Neuronal stem cell (in vitro differentiated cells): ENCODE results near the gene MGST2.
A peak's percentile ranks its signal among the peaks of the same experiment; 100 is the strongest.

Source experiments
- DNase-seq: peaks from one replicate; pipeline ENCODE4 v3.0.0-alpha.2; 2013; ENCODE audit warnings: low spot score
- H2AFZ ChIP-seq: one replicate; pipeline ENCODE4 v1.6.1; 2013; ENCODE audit warnings: mild to moderate bottlenecking, low read length, inconsistent platforms
- H2AK5ac ChIP-seq: 2 replicates; pipeline ENCODE4 v1.6.1; 2013; ENCODE audit warnings: low read depth, mild to moderate bottlenecking, inconsistent platforms, low read length, moderate library complexity, mixed read lengths
- H2BK120ac ChIP-seq: 2 replicates; pipeline ENCODE4 v1.6.1; 2013; ENCODE audit warnings: low read depth, mild to moderate bottlenecking, inconsistent platforms, low read length, moderate library complexity, mixed read lengths
- H2BK12ac ChIP-seq: one replicate; pipeline ENCODE4 v1.6.1; 2013; ENCODE audit warnings: low read length, inconsistent platforms
- H2BK15ac ChIP-seq: 2 replicates; pipeline ENCODE4 v1.6.1; 2013; ENCODE audit warnings: mild to moderate bottlenecking, low read length, inconsistent platforms, mixed read lengths
- H2BK5ac ChIP-seq: one replicate; pipeline ENCODE4 v1.6.1; 2013; ENCODE audit warnings: inconsistent platforms, mild to moderate bottlenecking, low read length, moderate library complexity
- H3K14ac ChIP-seq: one replicate; pipeline ENCODE4 v1.6.1; 2013; ENCODE audit warnings: low read length, inconsistent platforms
- H3K18ac ChIP-seq: 2 replicates; pipeline ENCODE4 v1.6.1; 2013; ENCODE audit warnings: low read length, inconsistent platforms
- H3K23ac ChIP-seq: 2 replicates; pipeline ENCODE4 v1.6.1; 2013; ENCODE audit warnings: low read depth, mild to moderate bottlenecking, mixed read lengths, low read length, inconsistent platforms; ENCODE audit not compliant: poor library complexity
- H3K27ac ChIP-seq: replicated peaks from 3 replicates; pipeline ENCODE4 v1.5.1; 2013; ENCODE audit warnings: low read length, inconsistent platforms
- H3K27me3 ChIP-seq, 3 experiments: 2 replicates each; pipeline ENCODE4 v1.6.1; 2013; ENCODE audit warnings: low read length in 3 of 3, mild to moderate bottlenecking in 2 of 3, inconsistent platforms in 1 of 3, low read depth in 1 of 3, mixed read lengths in 1 of 3, moderate library complexity in 1 of 3; ENCODE audit not compliant: control insufficient read depth in 3 of 3, insufficient read depth in 3 of 3
- H3K36me3 ChIP-seq, 2 donors: replicated peaks in 1 of 2; 2 replicates each; pipeline ENCODE4 v1.6.1; 2013; ENCODE audit warnings: low read length in 2 of 2; ENCODE audit not compliant: control insufficient read depth in 2 of 2, insufficient read depth in 2 of 2
- H3K4ac ChIP-seq: 2 replicates; pipeline ENCODE4 v1.6.1; 2013; ENCODE audit warnings: inconsistent platforms, mild to moderate bottlenecking, low read length, moderate library complexity
- H3K4me1 ChIP-seq, 2 donors: 1 replicate in 1 of 2; 2 replicates in 1 of 2; pipeline ENCODE4 v1.6.1; 2013; ENCODE audit warnings: low read length in 2 of 2, low read depth in 1 of 2; ENCODE audit not compliant: control insufficient read depth in 2 of 2, insufficient read depth in 1 of 2
- H3K4me2 ChIP-seq: one replicate; pipeline ENCODE4 v1.6.1; 2013; ENCODE audit warnings: mild to moderate bottlenecking, low read length, inconsistent platforms; ENCODE audit not compliant: insufficient read depth, poor library complexity, severe bottlenecking
- H3K4me3 ChIP-seq, 2 donors: 2 replicates each; pipeline ENCODE4 v1.5.1; 2013; ENCODE audit warnings: low read length in 2 of 2, mild to moderate bottlenecking in 2 of 2, inconsistent platforms in 1 of 2, moderate library complexity in 1 of 2
- H3K79me1 ChIP-seq: one replicate; pipeline ENCODE4 v1.6.1; 2013; ENCODE audit warnings: low read depth, mild to moderate bottlenecking, inconsistent platforms, low read length, moderate library complexity
- H3K9ac ChIP-seq: one replicate; pipeline ENCODE4 v1.6.1; 2013; ENCODE audit warnings: mild to moderate bottlenecking, low read depth, low read length, inconsistent platforms; ENCODE audit not compliant: poor library complexity
- H3K9me3 ChIP-seq, 2 donors: replicated peaks in 1 of 2; 2 replicates each; pipeline versions ENCODE3 to v1.6.1; 2013; ENCODE audit warnings: low read length in 2 of 2, mild to moderate bottlenecking in 2 of 2, inconsistent platforms in 1 of 2, low read depth in 1 of 2, mixed read lengths in 1 of 2, moderate library complexity in 1 of 2; ENCODE audit not compliant: control insufficient read depth in 2 of 2, insufficient read depth in 1 of 2
- H4K8ac ChIP-seq: one replicate; pipeline ENCODE4 v1.6.1; 2013; ENCODE audit warnings: low read depth, mild to moderate bottlenecking, inconsistent platforms, low read length, moderate library complexity
- H4K91ac ChIP-seq: one replicate; pipeline ENCODE4 v1.6.1; 2013; ENCODE audit warnings: low read length, low read depth, mild to moderate bottlenecking, inconsistent platforms; ENCODE audit not compliant: poor library complexity
- WGBS, 2 donors: extraction: QIAGEN DNeasy Blood & Tissue Kit; methylation state at CpG; one replicate each; pipeline ENCODE4 v1.1.7; 2013; ENCODE audit warnings: missing lambda C conversion rate in 2 of 2, mixed read lengths in 1 of 2; ENCODE audit not compliant: insufficient read length in 2 of 2, insufficient replicate concordance in 1 of 2; ENCODE audit errors: extremely low coverage in 2 of 2; 5-methylcytosine and 5-hydroxymethylcytosine counted together

The MGST2 gene

GRCh38 chr4:139656614-139657486, 8.8 kb upstream of the MGST2 start:
- Histone ChIP-seq H2BK120ac (no peak overlapping the region), H3K4me1 (peaks cover 6 to 10% of the 10 kb centered on the region in 2 donors), H2AFZ (peak overlapping the region; percentile 68), H3K4me3 (no peak overlapping the region), H3K79me1 (no peaks in the 10 kb centered on the region), H2BK12ac (no peak overlapping the region), H3K27me3 (no peaks in the 10 kb centered on the region), H2BK15ac (no peak overlapping the region), H3K23ac (no peak overlapping the region), H3K9ac (no peak overlapping the region), H3K36me3 (no peaks in the 10 kb centered on the region), H3K9me3 (no peaks in the 10 kb centered on the region), H3K14ac (no peak overlapping the region), H3K4me2 (no peak overlapping the region), H2BK5ac (no peak overlapping the region), H3K4ac (no peak overlapping the region), H4K91ac (no peak overlapping the region), H3K18ac (no peak overlapping the region), H3K27ac (no peak overlapping the region), H4K8ac (no peak overlapping the region), H2AK5ac (no peak overlapping the region)
- WGBS, 2 donors: no CpG with 5 or more reads among the region's 13 CpGs
- DNase-seq: peak; percentile 62

- no peaks in the 10 kb centered on the region for H3K36me3 ChIP-seq
- H4K8ac ChIP-seq: no peak overlapping the region
- H3K4me2 ChIP-seq: no peak overlapping the region
- no peak overlapping the region for H2BK5ac ChIP-seq
- no peaks in the 10 kb centered on the region for H3K9me3 ChIP-seq
- H3K18ac ChIP-seq: no peak overlapping the region
- H3K79me1 ChIP-seq: no peaks in the 10 kb centered on the region
- no peak overlapping the region for H3K14ac ChIP-seq
- H3K4me1 ChIP-seq: peaks cover 6 to 10% of the 10 kb centered on the region in 2 donors
- H2BK15ac ChIP-seq: no peak overlapping the region
- H3K4me3 ChIP-seq: no peak overlapping the region
- H3K4ac ChIP-seq: no peak overlapping the region
- H3K23ac ChIP-seq: no peak overlapping the region
- peak overlapping the region; percentile 68 for H2AFZ ChIP-seq
- H3K27me3 ChIP-seq: no peaks in the 10 kb centered on the region
- H3K27ac ChIP-seq: no peak overlapping the region
- H2BK120ac ChIP-seq: no peak overlapping the region
- no CpG with 5 or more reads among the region's 4 CpGs for WGBS, 2 donors
- no peak overlapping the region for H3K9ac ChIP-seq
- DNase-seq: no peak
- H2AK5ac ChIP-seq: no peak overlapping the region
- no peak overlapping the region for H2BK12ac ChIP-seq
- no peak overlapping the region for H4K91ac ChIP-seq
Measured at GRCh38 chr4:139658185-139658584, 7.4 kb upstream of the MGST2 start.

GRCh38 chr4:139658586-139659382, 6.8 kb upstream of the MGST2 start:
- H3K27ac ChIP-seq: no peak overlapping the region

More at GRCh38 chr4:139658586-139659382, 6.8 kb upstream of the MGST2 start:
- Histone ChIP-seq H3K4ac (no peak overlapping the region), H3K27me3 (no peaks in the 10 kb centered on the region), H3K14ac (no peak overlapping the region), H3K4me3 (no peak overlapping the region), H4K8ac (no peak overlapping the region), H2BK120ac (no peak overlapping the region), H3K4me2 (no peak overlapping the region), H3K36me3 (no peaks in the 10 kb centered on the region), H3K9me3 (no peaks in the 10 kb centered on the region), H2AFZ (peak overlapping the region; percentile 68), H2BK15ac (no peak overlapping the region), H3K79me1 (no peaks in the 10 kb centered on the region), H3K4me1 (peaks cover 6 to 10% of the 10 kb centered on the region in 2 donors), H2AK5ac (no peak overlapping the region), H3K9ac (no peak overlapping the region), H2BK5ac (no peak overlapping the region), H2BK12ac (no peak overlapping the region), H3K18ac (no peak overlapping the region), H3K23ac (no peak overlapping the region), H4K91ac (no peak overlapping the region)
- DNase-seq: no peak
- no CpG with 5 or more reads among the region's 2 CpGs for WGBS, 2 donors
